GM12801 (cell line): ENCODE results near the gene HEXIM1.

ENCODE experiments used
- TF ChIP-seq, protein P1 (sequence below): IDR thresholded peaks from one replicate; pipeline ENCODE4 v1.5.1; 2011; ENCODE audit warnings: control low read depth; ENCODE audit not compliant: insufficient read length; ENCODE audit errors: extremely low read depth

Gene HEXIM1

DNA sequence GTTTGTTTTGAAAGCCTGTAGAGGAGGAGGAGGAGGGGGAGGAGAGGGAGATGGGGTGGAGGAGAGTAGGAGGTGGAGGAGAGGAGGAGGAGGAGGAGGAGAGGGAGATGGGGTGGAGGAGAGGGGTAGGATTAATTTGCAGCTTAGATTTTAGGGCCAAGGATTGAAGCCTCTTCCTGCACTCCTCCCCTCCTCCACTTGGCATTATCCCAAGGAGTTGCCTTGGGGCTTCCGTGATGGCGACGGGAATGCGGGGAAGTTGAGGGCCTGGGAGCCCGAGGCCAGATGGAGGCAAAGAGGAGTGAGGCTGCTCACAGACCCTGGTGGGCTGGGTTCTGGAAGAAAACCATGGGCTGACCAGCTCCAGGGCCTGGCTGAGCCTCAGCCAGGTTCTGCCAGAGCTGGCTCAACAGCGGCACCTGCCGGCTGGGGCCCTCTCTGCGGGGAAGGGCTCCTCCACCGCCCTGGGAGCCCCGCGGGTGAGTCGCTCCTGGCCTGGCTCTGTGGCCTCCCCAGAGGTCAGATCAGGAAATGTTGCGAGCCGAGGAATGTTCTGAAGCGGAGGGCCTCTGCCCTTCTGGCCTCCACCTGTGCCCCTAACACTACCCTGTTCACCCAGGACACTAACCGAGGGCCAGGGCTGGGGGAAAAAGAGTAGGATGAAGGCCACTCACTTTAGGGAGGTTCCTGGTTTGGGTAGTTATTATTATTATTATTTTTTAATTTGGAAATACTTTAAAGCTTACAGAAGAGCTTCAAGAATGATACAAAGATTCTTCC is 49.5 kb downstream of the HEXIM1 start:
- TF ChIP-seq, protein P1, sequence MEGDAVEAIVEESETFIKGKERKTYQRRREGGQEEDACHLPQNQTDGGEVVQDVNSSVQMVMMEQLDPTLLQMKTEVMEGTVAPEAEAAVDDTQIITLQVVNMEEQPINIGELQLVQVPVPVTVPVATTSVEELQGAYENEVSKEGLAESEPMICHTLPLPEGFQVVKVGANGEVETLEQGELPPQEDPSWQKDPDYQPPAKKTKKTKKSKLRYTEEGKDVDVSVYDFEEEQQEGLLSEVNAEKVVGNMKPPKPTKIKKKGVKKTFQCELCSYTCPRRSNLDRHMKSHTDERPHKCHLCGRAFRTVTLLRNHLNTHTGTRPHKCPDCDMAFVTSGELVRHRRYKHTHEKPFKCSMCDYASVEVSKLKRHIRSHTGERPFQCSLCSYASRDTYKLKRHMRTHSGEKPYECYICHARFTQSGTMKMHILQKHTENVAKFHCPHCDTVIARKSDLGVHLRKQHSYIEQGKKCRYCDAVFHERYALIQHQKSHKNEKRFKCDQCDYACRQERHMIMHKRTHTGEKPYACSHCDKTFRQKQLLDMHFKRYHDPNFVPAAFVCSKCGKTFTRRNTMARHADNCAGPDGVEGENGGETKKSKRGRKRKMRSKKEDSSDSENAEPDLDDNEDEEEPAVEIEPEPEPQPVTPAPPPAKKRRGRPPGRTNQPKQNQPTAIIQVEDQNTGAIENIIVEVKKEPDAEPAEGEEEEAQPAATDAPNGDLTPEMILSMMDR, result peak; percentile 18

DNA sequence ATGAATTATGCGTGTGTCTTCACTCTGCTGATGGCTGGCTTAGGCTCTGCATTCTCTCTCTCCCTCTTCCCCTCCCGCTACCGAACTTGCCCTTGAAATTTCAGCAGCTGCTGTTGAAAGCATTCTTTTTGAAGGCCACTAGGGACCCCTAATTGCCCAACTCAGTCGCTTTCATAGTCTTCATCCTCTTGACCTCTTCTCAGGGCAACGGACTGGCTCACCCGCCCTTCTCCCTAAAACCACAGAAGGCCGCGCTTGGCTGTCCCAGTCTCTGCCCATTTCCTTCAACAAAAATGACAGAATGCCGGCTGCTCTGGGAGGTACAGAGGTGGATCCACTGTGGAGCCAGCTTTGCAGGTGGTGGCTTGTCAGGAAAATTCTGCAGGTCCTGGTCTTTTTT is 52.4 kb downstream of the HEXIM1 start:
- TF ChIP-seq, protein P1, result no peak

DNA sequence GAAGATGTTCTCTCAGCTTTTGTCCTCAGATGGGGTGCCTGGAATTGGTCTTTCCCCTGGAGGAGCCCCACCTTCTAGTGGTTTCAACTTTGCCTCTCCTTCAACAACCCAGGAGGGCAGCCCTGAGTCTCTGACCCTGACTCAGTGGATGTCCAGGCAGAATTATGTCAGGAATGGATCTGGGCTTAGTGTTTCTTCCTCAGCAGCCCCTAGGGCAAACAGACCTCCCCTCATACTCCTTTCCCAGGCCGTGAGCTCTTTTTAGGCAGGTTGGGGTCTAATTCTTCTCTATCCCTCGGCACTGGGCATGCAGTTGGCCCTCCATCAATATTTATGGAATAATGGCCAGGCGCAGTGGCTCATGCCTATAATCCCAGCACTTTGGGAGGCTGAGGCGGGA is 53.2 kb downstream of the HEXIM1 start:
- TF ChIP-seq, protein P1, result no peak
